ENCODE data around the gene PRUNE2. TPM values are rescaled to one million over a fixed set of nuclear protein-coding genes. Genes with fewer than 3 reads are reported as not detected.
A peak's percentile ranks its signal among the peaks of the same experiment; 100 is the strongest.

The PRUNE2 gene
- total RNA-seq, 4 donors from 2014 or later, result 15.6 to 37.8 (median 26.1) TPM

DNA sequence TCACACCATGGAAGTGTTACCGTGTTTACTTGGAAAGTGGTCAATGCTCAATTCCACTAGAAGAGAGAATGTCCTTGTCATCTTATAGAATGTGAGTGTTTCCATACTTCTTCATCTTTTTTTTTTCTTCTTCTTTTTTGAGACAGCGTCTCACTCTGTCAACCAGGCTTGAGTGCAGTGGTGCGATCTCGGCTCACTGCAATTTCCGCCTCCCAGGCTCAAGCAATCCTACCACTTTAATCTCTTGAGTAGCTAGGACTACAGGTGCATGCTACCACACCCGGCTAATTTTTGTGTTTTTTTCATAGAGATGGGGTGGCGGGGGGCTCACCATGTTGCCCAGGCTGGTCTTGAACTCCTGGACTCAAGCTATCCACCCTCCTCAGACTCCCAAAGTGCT, 278.9 kb downstream of the PRUNE2 start:
- peaks cover 0 to 10% (median 0%) of the 10 kb centered on the region in 3 donors for H3K36me3 ChIP-seq
- DNase-seq, result no peak
- H3K4me3 ChIP-seq, result no peak overlapping the region
- no peak for TF ChIP-seq POLR2A (IDR thresholded peaks at IDR 0.05)
- TF ChIP-seq, protein P1, sequence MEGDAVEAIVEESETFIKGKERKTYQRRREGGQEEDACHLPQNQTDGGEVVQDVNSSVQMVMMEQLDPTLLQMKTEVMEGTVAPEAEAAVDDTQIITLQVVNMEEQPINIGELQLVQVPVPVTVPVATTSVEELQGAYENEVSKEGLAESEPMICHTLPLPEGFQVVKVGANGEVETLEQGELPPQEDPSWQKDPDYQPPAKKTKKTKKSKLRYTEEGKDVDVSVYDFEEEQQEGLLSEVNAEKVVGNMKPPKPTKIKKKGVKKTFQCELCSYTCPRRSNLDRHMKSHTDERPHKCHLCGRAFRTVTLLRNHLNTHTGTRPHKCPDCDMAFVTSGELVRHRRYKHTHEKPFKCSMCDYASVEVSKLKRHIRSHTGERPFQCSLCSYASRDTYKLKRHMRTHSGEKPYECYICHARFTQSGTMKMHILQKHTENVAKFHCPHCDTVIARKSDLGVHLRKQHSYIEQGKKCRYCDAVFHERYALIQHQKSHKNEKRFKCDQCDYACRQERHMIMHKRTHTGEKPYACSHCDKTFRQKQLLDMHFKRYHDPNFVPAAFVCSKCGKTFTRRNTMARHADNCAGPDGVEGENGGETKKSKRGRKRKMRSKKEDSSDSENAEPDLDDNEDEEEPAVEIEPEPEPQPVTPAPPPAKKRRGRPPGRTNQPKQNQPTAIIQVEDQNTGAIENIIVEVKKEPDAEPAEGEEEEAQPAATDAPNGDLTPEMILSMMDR (IDR thresholded peaks at IDR 0.05), result no peak
- no peaks in the 10 kb centered on the region for H3K27me3 ChIP-seq
- H3K27ac ChIP-seq, result no peak overlapping the region
- no peaks in the 10 kb centered on the region for H3K9me3 ChIP-seq
- no peaks in the 10 kb centered on the region for H3K4me1 ChIP-seq

DNA sequence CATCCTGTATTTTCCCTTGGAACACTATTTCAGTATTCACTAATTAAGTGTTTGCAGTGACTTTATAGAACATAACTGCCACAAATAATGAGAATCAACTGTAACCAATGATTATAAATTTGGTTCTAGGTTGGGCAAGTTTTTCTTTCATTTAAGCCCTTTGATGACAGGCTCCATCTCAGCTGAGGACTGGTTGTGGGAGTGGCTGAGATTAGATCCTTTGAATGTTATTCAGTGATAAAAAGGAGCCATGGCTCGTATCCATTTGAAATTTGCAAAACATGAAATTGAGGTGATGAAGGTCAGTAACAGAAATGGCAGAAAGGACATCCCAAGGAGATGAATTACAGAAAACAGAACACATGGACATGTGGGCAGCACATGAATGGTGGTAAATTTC, 279.8 kb downstream of the PRUNE2 start:
- DNase-seq, result no peak
- Histone ChIP-seq H3K4me3 (no peak overlapping the region), H3K36me3 (peaks cover 0 to 2% (median 0%) of the 10 kb centered on the region in 3 donors), H3K27ac (no peak overlapping the region), H3K27me3 (no peaks in the 10 kb centered on the region), H3K9me3 (no peaks in the 10 kb centered on the region), H3K4me1 (peaks cover 0 to 1% (median 0%) of the 10 kb centered on the region in 4 donors)
- TF ChIP-seq, protein P1 (IDR thresholded peaks at IDR 0.05), result no peak
- no peak for TF ChIP-seq POLR2A (IDR thresholded peaks at IDR 0.05)

DNA sequence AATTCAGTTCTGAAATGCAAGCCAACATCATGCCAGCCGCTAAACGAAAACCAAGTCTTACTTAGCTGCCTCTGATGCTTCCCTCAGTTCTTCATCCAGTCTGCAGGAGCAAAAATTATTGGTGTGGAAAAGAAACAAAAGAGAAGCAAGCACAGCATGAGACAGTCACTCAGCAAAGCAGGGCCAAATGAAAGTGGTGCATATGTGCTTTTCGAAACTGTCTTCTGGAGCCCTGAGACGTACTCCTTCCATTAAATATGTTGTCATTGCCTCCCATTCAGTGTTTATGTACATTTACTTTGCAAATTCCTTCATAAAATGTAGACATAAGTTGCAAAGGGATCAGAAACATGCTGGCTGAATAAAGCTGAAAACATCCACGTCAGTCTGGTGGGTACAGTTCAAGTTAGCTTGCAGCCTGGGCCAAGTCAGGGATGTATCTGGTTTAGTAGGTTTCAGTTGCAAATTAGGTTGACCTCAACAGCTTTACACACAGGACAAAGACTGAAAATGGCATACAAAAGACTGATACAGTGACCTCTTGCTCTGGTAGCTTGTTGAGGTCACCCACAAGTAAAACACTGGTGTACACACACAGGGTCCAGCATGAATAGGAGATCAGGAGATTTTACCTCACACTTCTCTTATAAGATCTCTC, 281.4 kb downstream of the PRUNE2 start:
- TF ChIP-seq POLR2A (IDR thresholded peaks at IDR 0.05), result no peak
- TF ChIP-seq, protein P1 (IDR thresholded peaks at IDR 0.05), result no peak
- DNase-seq, result no peak
- peak overlapping the region in 1 of 4 donors; percentile 17 for H3K27ac ChIP-seq
- no peak overlapping the region for H3K4me3 ChIP-seq
- H3K36me3 ChIP-seq, result no peaks in the 10 kb centered on the region
- no peaks in the 10 kb centered on the region for H3K9me3 ChIP-seq
- H3K4me1 ChIP-seq, result peaks cover 0 to 12% (median 0%) of the 10 kb centered on the region in 4 donors
- H3K27me3 ChIP-seq, result no peaks in the 10 kb centered on the region

DNA sequence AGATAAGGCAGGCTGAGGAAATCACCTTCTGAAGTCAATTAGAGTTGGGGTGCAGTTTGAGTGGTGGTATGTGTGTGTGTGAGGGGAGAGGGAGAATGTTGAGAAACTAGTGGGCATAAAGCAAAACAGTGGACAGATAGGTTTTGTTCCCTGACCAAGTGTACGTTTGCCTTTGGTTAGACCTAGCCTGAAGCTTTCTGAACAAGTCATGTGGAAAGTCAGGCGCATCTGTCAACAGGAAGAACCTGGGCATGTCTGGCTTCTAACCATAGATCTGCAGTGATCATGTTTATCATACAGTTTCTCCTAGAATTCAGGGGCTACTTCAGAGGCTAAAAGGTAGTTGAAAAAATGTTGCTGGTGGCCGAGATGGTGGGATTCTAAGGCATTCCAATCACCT, 284.9 kb downstream of the PRUNE2 start:
- Histone ChIP-seq H3K27me3 (no peaks in the 10 kb centered on the region), H3K4me3 (no peak overlapping the region), H3K9me3 (no peaks in the 10 kb centered on the region), H3K4me1 (peaks cover 0 to 31% (median 3%) of the 10 kb centered on the region in 4 donors), H3K36me3 (no peaks in the 10 kb centered on the region), H3K27ac (peak overlapping the region in 2 of 4 donors; percentile 10 to 31)
- TF ChIP-seq, protein P1 (IDR thresholded peaks at IDR 0.05), result no peak
- TF ChIP-seq POLR2A (IDR thresholded peaks at IDR 0.05), result no peak
- no peak for DNase-seq

DNA sequence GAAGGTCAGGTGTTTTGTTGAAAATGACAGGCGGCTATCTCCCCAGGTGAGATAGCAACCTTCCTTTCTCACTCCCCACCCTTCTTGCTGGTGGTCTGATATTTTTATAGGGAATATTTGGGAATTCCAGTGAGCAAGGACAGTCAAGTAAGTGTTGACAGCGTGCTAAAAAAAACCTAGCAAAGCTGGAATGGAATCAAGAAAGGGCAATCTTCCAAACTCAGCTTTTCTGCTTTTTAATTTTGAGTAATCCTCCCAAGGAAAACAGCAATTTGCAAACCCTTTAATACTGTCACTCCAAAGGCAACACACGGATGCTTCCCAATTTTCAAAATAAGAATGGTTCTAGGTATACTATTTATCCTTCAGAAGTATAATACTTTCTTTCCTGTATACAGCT, 285.3 kb downstream of the PRUNE2 start:
- TF ChIP-seq, protein P1 (IDR thresholded peaks at IDR 0.05), result no peak
- TF ChIP-seq POLR2A (IDR thresholded peaks at IDR 0.05), result no peak
- no peak for DNase-seq
- H3K4me1 ChIP-seq, result peaks cover 0 to 31% (median 3%) of the 10 kb centered on the region in 4 donors
- H3K9me3 ChIP-seq, result no peaks in the 10 kb centered on the region
- H3K36me3 ChIP-seq, result no peaks in the 10 kb centered on the region
- H3K27me3 ChIP-seq, result no peaks in the 10 kb centered on the region
- H3K27ac ChIP-seq, result peak overlapping the region in 2 of 4 donors; percentile 10 to 31
- no peak overlapping the region for H3K4me3 ChIP-seq

Data from Peyer's patch (tissue), 4 donors.